ENCODE data around the gene TMEM145. TPM values are rescaled to one million over a fixed set of nuclear protein-coding genes. Genes with fewer than 3 reads are reported as not detected.

Gene TMEM145
- total and polyA plus RNA-seq, 10 of the 15 experiments (the other 5 are each of a cell fraction or from before 2014, with no cell fraction given) = 0.04 to 0.97 (median 0.16) TPM; not detected in 4

- TF ChIP-seq PRDM15 (CRISPR knock-in tag; IDR thresholded peaks at IDR 0.05) (no peak), ZBTB33 (IDR thresholded peaks at IDR 0.05) (no peak), NRF1 (conservative IDR thresholded peaks at IDR 0.05; ENCODE audit: low read depth, low read length) (peak; percentile 97), YBX1 (IDR thresholded peaks at IDR 0.05) (no peak), POLR2A (IDR thresholded peaks at IDR 0.05; ENCODE audit: low read depth, low read length) (peak; percentile 85), TCF3 (IDR thresholded peaks at IDR 0.05; ENCODE audit: borderline replicate concordance, insufficient read depth, low read depth, low read length) (0 out of 2 replicates have a peak, but pooled peaks have one; percentile 52), TCF7 (IDR thresholded peaks at IDR 0.05; ENCODE audit: borderline replicate concordance) (no peak), ZBED1 (IDR thresholded peaks at IDR 0.05; ENCODE audit: borderline replicate concordance) (no peak), ZNF207 (IDR thresholded peaks at IDR 0.05; ENCODE audit: borderline replicate concordance) (peak; percentile 30; the same call in 1 of the 2 replicates), CHD2 (IDR thresholded peaks at IDR 0.05; ENCODE audit: borderline replicate concordance, low read depth, low read length) (peak; percentile 59; the same call in 1 of the 2 replicates), PBX3 (IDR thresholded peaks at IDR 0.05; ENCODE audit: insufficient replicate concordance, low read depth, low read length) (no peak), NFYB (IDR thresholded peaks at IDR 0.05; ENCODE audit: insufficient read depth, low read depth, low read length) (no peak), TAF1 (IDR thresholded peaks at IDR 0.05; ENCODE audit: borderline replicate concordance, low read depth, low read length) (peak; percentile 80; the same call in 1 of the 2 replicates), E2F8 (IDR thresholded peaks at IDR 0.05; ENCODE audit: low read depth, partially characterized antibody) (peak; percentile 37), ATF2 (IDR thresholded peaks at IDR 0.05; ENCODE audit: low read length) (no peak), MXI1 (IDR thresholded peaks at IDR 0.05; ENCODE audit: low read depth, low read length) (peak; percentile 54; the same call in 1 of the 2 replicates), ZNF217 (IDR thresholded peaks at IDR 0.05) (no peak), RAD21 (IDR thresholded peaks at IDR 0.05; ENCODE audit: insufficient read depth, low read depth, low read length) (no peak; the same call in none of the 2 replicates), MYB (IDR thresholded peaks at IDR 0.05; ENCODE audit: borderline replicate concordance, low read depth, low read length) (no peak)
Observed at GRCh38 chr19:42325308-42325895, 12.3 kb downstream of the TMEM145 start, which contains the start of gene MEGF8 (continued).

Data from GM12878 (cell line).